ENCODE data around the gene PCDH12. TPM values are rescaled to one million over a fixed set of nuclear protein-coding genes. Genes with fewer than 3 reads are reported as not detected.

PCDH12 gene
- total RNA-seq, 1 donor from 2014 or later, result 0.70 TPM

GRCh38 chr5:141966963-141967333 lies 8.9 kb upstream of the PCDH12 start:
- intact Hi-C loops (cut with micrococcal nuclease), result no loop called here

- intact Hi-C loops (cut with micrococcal nuclease), result no loop called here
Observed at GRCh38 chr5:141966275-141966962, 8.4 kb upstream of the PCDH12 start.

- intact Hi-C loops (cut with micrococcal nuclease), result no loop called here
Observed at GRCh38 chr5:141965071-141965470, 7.1 kb upstream of the PCDH12 start.

- intact Hi-C loops (cut with micrococcal nuclease), result no loop called here
Observed at GRCh38 chr5:141963701-141964100, 5.7 kb upstream of the PCDH12 start.

GRCh38 chr5:141961466-141961865 lies 3.5 kb upstream of the PCDH12 start:
- intact Hi-C loops (cut with micrococcal nuclease), result no loop called here

GRCh38 chr5:141960449-141961323 lies 2.7 kb upstream of the PCDH12 start:
- intact Hi-C loops (cut with micrococcal nuclease), result loop anchor here (1.0 kb wide), 7 partner anchors 9 to 295 kb away; partner anchors contain the start of gene RNF14

- intact Hi-C loops (cut with micrococcal nuclease), result loop anchor here (1.0 kb wide), 7 partner anchors 9 to 295 kb away; partner anchors contain the start of gene RNF14
Observed at GRCh38 chr5:141960018-141960417, 2.0 kb upstream of the PCDH12 start.

- intact Hi-C loops (cut with micrococcal nuclease), result no loop called here
Observed at GRCh38 chr5:141958546-141959172, 657 bp upstream of the PCDH12 start.

- intact Hi-C loops (cut with micrococcal nuclease), result no loop called here
Observed at GRCh38 chr5:141957367-141957996, 520 bp downstream of the PCDH12 start.

GRCh38 chr5:141954194-141954593 lies 3.8 kb downstream of the PCDH12 start:
- intact Hi-C loops (cut with micrococcal nuclease), result no loop called here

- intact Hi-C loops (cut with micrococcal nuclease), result no loop called here
Observed at GRCh38 chr5:141952020-141952419, 6.0 kb downstream of the PCDH12 start.

- intact Hi-C loops (cut with micrococcal nuclease), result no loop called here
Observed at GRCh38 chr5:141951332-141951781, 6.6 kb downstream of the PCDH12 start.

- intact Hi-C loops (cut with micrococcal nuclease), result no loop called here
Observed at GRCh38 chr5:141950207-141951005, 7.6 kb downstream of the PCDH12 start.

- intact Hi-C loops (cut with micrococcal nuclease), result no loop called here
Observed at GRCh38 chr5:141949511-141949910, 8.5 kb downstream of the PCDH12 start.

GRCh38 chr5:141948812-141949211 lies 9.2 kb downstream of the PCDH12 start:
- intact Hi-C loops (cut with micrococcal nuclease), result no loop called here

GRCh38 chr5:141947316-141947715 lies 10.7 kb downstream of the PCDH12 start:
- intact Hi-C loops (cut with micrococcal nuclease), result no loop called here

- intact Hi-C loops (cut with micrococcal nuclease), result no loop called here
Observed at GRCh38 chr5:141945511-141946051, 12.4 kb downstream of the PCDH12 start.

- intact Hi-C loops (cut with micrococcal nuclease), result no loop called here
Observed at GRCh38 chr5:141944076-141944475, 13.9 kb downstream of the PCDH12 start.

GRCh38 chr5:141942185-141942857 lies 15.7 kb downstream of the PCDH12 start:
- intact Hi-C loops (cut with micrococcal nuclease), result no loop called here

GRCh38 chr5:141941779-141942178 lies 16.2 kb downstream of the PCDH12 start:
- intact Hi-C loops (cut with micrococcal nuclease), result no loop called here
